Measurements from ENCODE around the gene ANKRD33B.
A peak's percentile ranks its signal among the peaks of the same experiment; 100 is the strongest.

ANKRD33B gene

GRCh38 chr5:10530601-10531320 lies 33.1 kb upstream of the ANKRD33B start:
- no peak overlapping the region for H3K4me3 Mint-ChIP-seq
- H3K27me3 Mint-ChIP-seq (ENCODE audit: low read depth): peaks cover 16% of the 10 kb centered on the region
- peaks cover 2% of the 10 kb centered on the region for H3K4me1 Mint-ChIP-seq (ENCODE audit: low read depth)
- no peaks in the 10 kb centered on the region for H3K9me3 Mint-ChIP-seq
- no peaks in the 10 kb centered on the region for H3K36me3 Mint-ChIP-seq (ENCODE audit: low read depth)
- no peak overlapping the region for H3K27ac Mint-ChIP-seq

GRCh38 chr5:10532421-10532820 lies 31.4 kb upstream of the ANKRD33B start:
- Mint-ChIP-seq H3K36me3 (ENCODE audit: low read depth) (no peaks in the 10 kb centered on the region), H3K27me3 (ENCODE audit: low read depth) (peaks cover 11% of the 10 kb centered on the region), H3K9me3 (no peaks in the 10 kb centered on the region), H3K27ac (no peak overlapping the region), H3K4me1 (ENCODE audit: low read depth) (peaks cover 10% of the 10 kb centered on the region), H3K4me3 (no peak overlapping the region)

DNA sequence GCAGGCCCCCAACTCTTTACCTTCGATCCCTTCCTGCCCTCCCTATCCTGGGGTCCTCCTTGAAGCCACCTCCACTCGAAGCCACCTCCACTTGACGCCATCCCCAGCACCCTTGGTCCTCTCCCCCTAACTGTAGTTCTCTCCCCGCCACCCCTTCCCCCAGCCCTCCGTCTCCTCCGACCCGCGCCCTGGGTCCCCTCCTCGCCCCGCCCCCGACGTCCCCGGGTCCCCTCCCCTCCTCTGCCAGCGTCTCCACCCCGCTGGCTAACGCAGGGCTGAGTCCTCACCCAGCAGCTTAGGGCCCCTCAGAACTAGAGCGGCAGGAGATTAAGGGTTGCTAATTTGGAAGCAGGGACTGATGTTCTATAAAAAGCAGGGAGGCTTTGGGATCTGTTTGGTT lies 30.6 kb upstream of the ANKRD33B start:
- H3K27me3 Mint-ChIP-seq (ENCODE audit: low read depth): peaks cover 8% of the 10 kb centered on the region
- no peak overlapping the region for H3K27ac Mint-ChIP-seq
- no peaks in the 10 kb centered on the region for H3K9me3 Mint-ChIP-seq
- no peaks in the 10 kb centered on the region for H3K36me3 Mint-ChIP-seq (ENCODE audit: low read depth)
- peaks cover 9% of the 10 kb centered on the region for H3K4me1 Mint-ChIP-seq (ENCODE audit: low read depth)
- no peak overlapping the region for H3K4me3 Mint-ChIP-seq

- H3K27ac Mint-ChIP-seq: no peak overlapping the region
- peaks cover 9% of the 10 kb centered on the region for H3K4me1 Mint-ChIP-seq (ENCODE audit: low read depth)
- peaks cover 5% of the 10 kb centered on the region for H3K27me3 Mint-ChIP-seq (ENCODE audit: low read depth)
- H3K4me3 Mint-ChIP-seq: no peak overlapping the region
- H3K36me3 Mint-ChIP-seq (ENCODE audit: low read depth): no peaks in the 10 kb centered on the region
- no peaks in the 10 kb centered on the region for H3K9me3 Mint-ChIP-seq
These were observed 29.0 kb upstream of the ANKRD33B start for GRCh38 chr5:10534561-10535530.

GRCh38 chr5:10536511-10536910 lies 27.4 kb upstream of the ANKRD33B start:
- Mint-ChIP-seq H3K9me3 (no peaks in the 10 kb centered on the region), H3K4me1 (ENCODE audit: low read depth) (peaks cover 9% of the 10 kb centered on the region), H3K27ac (no peak overlapping the region), H3K4me3 (no peak overlapping the region), H3K27me3 (ENCODE audit: low read depth) (no peaks in the 10 kb centered on the region), H3K36me3 (ENCODE audit: low read depth) (no peaks in the 10 kb centered on the region)

- Mint-ChIP-seq H3K9me3 (no peaks in the 10 kb centered on the region), H3K36me3 (ENCODE audit: low read depth) (no peaks in the 10 kb centered on the region), H3K4me3 (peak overlapping the region; percentile 52), H3K27ac (no peak overlapping the region), H3K27me3 (ENCODE audit: low read depth) (no peaks in the 10 kb centered on the region), H3K4me1 (ENCODE audit: low read depth) (peaks cover 9% of the 10 kb centered on the region)
These were observed 26.8 kb upstream of the ANKRD33B start for GRCh38 chr5:10536931-10537579.

DNA sequence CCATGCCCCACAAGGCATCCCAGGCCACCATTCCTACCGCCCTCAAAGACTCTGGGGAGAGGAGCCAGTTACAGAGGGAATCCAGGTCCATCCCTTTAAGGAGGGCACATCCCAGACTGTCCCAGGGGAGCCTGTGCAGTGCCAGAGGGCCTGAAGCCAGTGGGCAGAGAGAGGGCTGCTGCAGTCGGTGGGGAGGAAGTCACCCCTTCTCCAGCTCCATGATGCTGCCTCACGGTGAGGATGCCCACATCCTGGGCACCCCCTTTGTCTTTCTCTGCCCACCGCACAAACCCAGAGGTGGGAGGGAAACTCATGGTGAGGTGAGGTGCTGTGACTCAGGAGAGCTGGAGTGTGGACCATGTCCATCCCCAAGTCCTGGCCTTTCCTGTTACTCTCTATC lies 26.2 kb upstream of the ANKRD33B start:
- H3K36me3 Mint-ChIP-seq (ENCODE audit: low read depth): no peaks in the 10 kb centered on the region
- H3K9me3 Mint-ChIP-seq: no peaks in the 10 kb centered on the region
- no peak overlapping the region for H3K4me3 Mint-ChIP-seq
- peaks cover 9% of the 10 kb centered on the region for H3K4me1 Mint-ChIP-seq (ENCODE audit: low read depth)
- no peak overlapping the region for H3K27ac Mint-ChIP-seq
- no peaks in the 10 kb centered on the region for H3K27me3 Mint-ChIP-seq (ENCODE audit: low read depth)

DNA sequence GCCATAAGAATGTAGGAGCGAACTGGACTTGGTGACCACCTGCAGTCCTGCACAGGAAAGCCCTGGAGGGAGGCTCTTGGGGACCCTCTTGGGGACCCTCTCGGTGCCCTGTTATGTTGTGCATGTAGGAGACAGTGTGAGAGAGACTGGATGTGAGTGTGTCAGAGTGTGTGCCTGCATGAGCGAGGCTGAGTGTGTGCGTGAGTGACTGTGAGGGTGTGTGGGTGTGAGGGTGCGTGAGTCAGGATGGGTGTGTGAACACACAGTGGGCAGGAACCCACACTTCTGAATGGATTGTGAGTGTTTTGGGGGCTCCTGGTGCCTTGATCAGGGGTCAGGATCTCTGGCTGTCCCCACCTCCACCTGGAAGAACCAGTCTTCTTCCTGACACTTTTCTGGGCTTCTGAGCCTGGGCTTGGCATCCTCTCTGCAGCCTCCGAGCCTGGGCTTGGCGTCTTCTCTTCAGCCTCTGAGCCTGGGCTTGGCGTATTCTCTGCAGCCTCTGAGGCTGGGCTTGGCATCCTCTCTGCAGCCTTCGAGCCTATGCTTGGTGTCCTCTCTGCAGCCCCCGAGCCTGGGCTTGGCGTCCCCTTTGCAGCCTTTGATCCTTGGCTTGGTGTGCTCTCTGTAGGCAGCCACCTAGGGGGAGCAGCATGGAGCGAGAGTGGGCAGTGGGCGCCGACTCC lies 25.6 kb upstream of the ANKRD33B start:
- peaks cover 3% of the 10 kb centered on the region for H3K27me3 Mint-ChIP-seq (ENCODE audit: low read depth)
- H3K36me3 Mint-ChIP-seq (ENCODE audit: low read depth): no peaks in the 10 kb centered on the region
- no peak overlapping the region for H3K4me3 Mint-ChIP-seq
- H3K27ac Mint-ChIP-seq: no peak overlapping the region
- H3K9me3 Mint-ChIP-seq: no peaks in the 10 kb centered on the region
- H3K4me1 Mint-ChIP-seq (ENCODE audit: low read depth): peaks cover 9% of the 10 kb centered on the region

GRCh38 chr5:10538789-10539686 lies 24.8 kb upstream of the ANKRD33B start:
- peaks cover 10% of the 10 kb centered on the region for H3K27me3 Mint-ChIP-seq (ENCODE audit: low read depth)
- H3K4me1 Mint-ChIP-seq (ENCODE audit: low read depth): peaks cover 9% of the 10 kb centered on the region
- H3K36me3 Mint-ChIP-seq (ENCODE audit: low read depth): no peaks in the 10 kb centered on the region
- no peak overlapping the region for H3K27ac Mint-ChIP-seq
- no peaks in the 10 kb centered on the region for H3K9me3 Mint-ChIP-seq
- H3K4me3 Mint-ChIP-seq: no peak overlapping the region

DNA sequence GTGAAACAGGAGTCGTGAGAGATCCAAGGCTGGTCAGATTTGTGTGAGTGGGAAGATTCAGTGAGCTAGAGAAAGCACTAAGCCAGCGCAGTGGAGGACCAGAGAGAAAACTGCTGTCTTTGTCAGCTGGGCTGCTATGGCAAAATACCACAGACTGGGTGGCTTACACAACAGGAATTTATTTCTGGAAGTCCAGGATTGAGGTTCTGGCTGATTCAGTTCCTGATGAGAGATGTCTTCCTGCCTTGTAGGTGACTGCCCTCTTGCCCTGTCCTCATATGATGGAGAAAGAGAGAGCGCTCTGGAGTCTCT lies 24.2 kb upstream of the ANKRD33B start:
- no peak overlapping the region for H3K27ac Mint-ChIP-seq
- H3K27me3 Mint-ChIP-seq (ENCODE audit: low read depth): peaks cover 16% of the 10 kb centered on the region
- no peaks in the 10 kb centered on the region for H3K9me3 Mint-ChIP-seq
- H3K4me3 Mint-ChIP-seq: no peak overlapping the region
- H3K4me1 Mint-ChIP-seq (ENCODE audit: low read depth): peaks cover 9% of the 10 kb centered on the region
- H3K36me3 Mint-ChIP-seq (ENCODE audit: low read depth): no peaks in the 10 kb centered on the region

- Mint-ChIP-seq H3K9me3 (no peaks in the 10 kb centered on the region), H3K4me1 (ENCODE audit: low read depth) (peaks cover 9% of the 10 kb centered on the region), H3K4me3 (no peak overlapping the region), H3K27ac (no peak overlapping the region), H3K36me3 (ENCODE audit: low read depth) (no peaks in the 10 kb centered on the region), H3K27me3 (ENCODE audit: low read depth) (peaks cover 17% of the 10 kb centered on the region)
These were observed 23.8 kb upstream of the ANKRD33B start for GRCh38 chr5:10540036-10540544.

GRCh38 chr5:10540951-10541646 lies 22.8 kb upstream of the ANKRD33B start:
- Mint-ChIP-seq H3K36me3 (ENCODE audit: low read depth) (no peaks in the 10 kb centered on the region), H3K27me3 (ENCODE audit: low read depth) (peaks cover 20% of the 10 kb centered on the region), H3K9me3 (no peaks in the 10 kb centered on the region), H3K4me3 (no peak overlapping the region), H3K4me1 (ENCODE audit: low read depth) (peaks cover 9% of the 10 kb centered on the region), H3K27ac (no peak overlapping the region)

- Mint-ChIP-seq H3K27ac (no peak overlapping the region), H3K27me3 (ENCODE audit: low read depth) (peaks cover 27% of the 10 kb centered on the region), H3K36me3 (ENCODE audit: low read depth) (no peaks in the 10 kb centered on the region), H3K4me1 (ENCODE audit: low read depth) (peaks cover 4% of the 10 kb centered on the region), H3K9me3 (no peaks in the 10 kb centered on the region), H3K4me3 (no peak overlapping the region)
These were observed 21.8 kb upstream of the ANKRD33B start for GRCh38 chr5:10542055-10542550.
